Measurements from ENCODE around the gene NMNAT1. TPM values are rescaled to one million over a fixed set of nuclear protein-coding genes. Genes with fewer than 3 reads are reported as not detected.
"Not testable (repeated sequence)": the region's sequence is repeated elsewhere in the genome, so short reads cannot be mapped to it uniquely, and the experiment has no call there.

The NMNAT1 gene
- total RNA-seq, 1 donor from 2014 or later, result 19.3 TPM

GRCh38 chr1:9914610-9914937 is 28.7 kb upstream of the NMNAT1 start:
- no peak for ATAC-seq
- intact Hi-C loops (cut with DNase I), result loop anchor here (5.0 kb wide), 1 partner anchor 287 kb away; no protein-coding TSS in a partner anchor
- DNase-seq (ENCODE audit: missing footprints), result no peak

GRCh38 chr1:9916452-9916851 is 26.8 kb upstream of the NMNAT1 start:
- ATAC-seq (no peak), DNase-seq (ENCODE audit: missing footprints) (no peak)
- intact Hi-C loops (cut with DNase I), result no loop called here

GRCh38 chr1:9917495-9917894 is 25.8 kb upstream of the NMNAT1 start:
- intact Hi-C loops (cut with DNase I); DNase-seq (ENCODE audit: missing footprints); ATAC-seq: not testable (repeated sequence)

GRCh38 chr1:9917901-9918300 is 25.4 kb upstream of the NMNAT1 start:
- no peak for ATAC-seq
- intact Hi-C loops (cut with DNase I), result no loop called here
- DNase-seq (ENCODE audit: missing footprints), result no peak

GRCh38 chr1:9920606-9921005 is 22.7 kb upstream of the NMNAT1 start:
- intact Hi-C loops (cut with DNase I), result no loop called here
- no peak for ATAC-seq
- no peak for DNase-seq (ENCODE audit: missing footprints)

- intact Hi-C loops (cut with DNase I), result no loop called here
- ATAC-seq (peak; percentile 83), DNase-seq (ENCODE audit: missing footprints) (no peak)
Measured at GRCh38 chr1:9922342-9922741, 20.9 kb upstream of the NMNAT1 start.

- ATAC-seq, result no peak
- intact Hi-C loops (cut with DNase I), result no loop called here
- DNase-seq (ENCODE audit: missing footprints), result no peak
Measured at GRCh38 chr1:9927259-9927658, 16.0 kb upstream of the NMNAT1 start.

- ATAC-seq, result no peak
- intact Hi-C loops (cut with DNase I), result no loop called here
- DNase-seq (ENCODE audit: missing footprints), result no peak
Measured at GRCh38 chr1:9929431-9930385, 13.6 kb upstream of the NMNAT1 start.

- ATAC-seq (peak; percentile 29), DNase-seq (ENCODE audit: missing footprints) (no peak)
- intact Hi-C loops (cut with DNase I), result loop anchor here (2.0 to 10.0 kb wide), 3 partner anchors 68 to 395 kb away; no protein-coding TSS in a partner anchor
Measured at GRCh38 chr1:9942399-9942938, 806 bp upstream of the NMNAT1 start.

- ATAC-seq (no peak), DNase-seq (ENCODE audit: missing footprints) (no peak)
- intact Hi-C loops (cut with DNase I), result loop anchor here (10.0 kb wide), 1 partner anchor 208 kb away; no protein-coding TSS in a partner anchor
Measured at GRCh38 chr1:9946315-9946714, 3.0 kb downstream of the NMNAT1 start.

- intact Hi-C loops (cut with DNase I), result no loop called here
- no peak for DNase-seq (ENCODE audit: missing footprints)
- no peak for ATAC-seq
Measured at GRCh38 chr1:9957726-9958125, 14.5 kb downstream of the NMNAT1 start.

GRCh38 chr1:9960011-9960410 is 16.7 kb downstream of the NMNAT1 start:
- ATAC-seq (no peak), DNase-seq (ENCODE audit: missing footprints) (no peak)
- intact Hi-C loops (cut with DNase I), result no loop called here

GRCh38 chr1:9960706-9961562 is 17.7 kb downstream of the NMNAT1 start:
- ATAC-seq (no peak), DNase-seq (ENCODE audit: missing footprints) (no peak)
- intact Hi-C loops (cut with DNase I), result no loop called here

- intact Hi-C loops (cut with DNase I), result no loop called here
- DNase-seq (ENCODE audit: missing footprints) (no peak), ATAC-seq (no peak)
Measured at GRCh38 chr1:9984253-9984652, 41.0 kb downstream of the NMNAT1 start.

- intact Hi-C loops (cut with DNase I), result no loop called here
- no peak for DNase-seq (ENCODE audit: missing footprints)
- no peak for ATAC-seq
Measured at GRCh38 chr1:9985001-9985400, 41.7 kb downstream of the NMNAT1 start.

GRCh38 chr1:9989773-9990172 is 46.5 kb downstream of the NMNAT1 start:
- DNase-seq (ENCODE audit: missing footprints) (no peak), ATAC-seq (no peak)
- intact Hi-C loops (cut with DNase I), result no loop called here

- DNase-seq (ENCODE audit: missing footprints) (no peak), ATAC-seq (no peak)
- intact Hi-C loops (cut with DNase I), result no loop called here
Measured at GRCh38 chr1:9990944-9991343, 47.7 kb downstream of the NMNAT1 start.

- ATAC-seq (no peak), DNase-seq (ENCODE audit: missing footprints) (no peak)
- intact Hi-C loops (cut with DNase I), result no loop called here
Measured at GRCh38 chr1:9992910-9993309, 49.6 kb downstream of the NMNAT1 start.

GRCh38 chr1:9993561-9994075 is 50.3 kb downstream of the NMNAT1 start:
- intact Hi-C loops (cut with DNase I), result no loop called here
- DNase-seq (ENCODE audit: missing footprints) (no peak), ATAC-seq (no peak)
